Measurements from ENCODE around the gene DNAJC5G.
A peak's percentile ranks its signal among the peaks of the same experiment; 100 is the strongest.

The DNAJC5G gene

GRCh38 chr2:27275211-27276150, at the start of gene DNAJC5G:
Gene DNAJC5G (plus strand): TSS chr2:27275433. CDS start chr2:27276729, 1,296 bp downstream.
- H3K4me1 Mint-ChIP-seq: peaks cover 5% of the 10 kb centered on the region in 2 donors
- no peaks in the 10 kb centered on the region for H3K36me3 Mint-ChIP-seq
- H3K27ac Mint-ChIP-seq: no peak within 1 kb of the TSS
- H3K4me3 Mint-ChIP-seq: no peak within 1 kb of the TSS
- H3K27me3 Mint-ChIP-seq: peaks cover 14 to 30% of the 10 kb centered on the region in 2 donors
- DNase-seq: no peak
- no peaks in the 10 kb centered on the region for H3K9me3 Mint-ChIP-seq
- no peak for ATAC-seq (replicated peaks)

- Mint-ChIP-seq H3K9me3 (no peaks in the 10 kb centered on the region), H3K27me3 (no peaks in the 10 kb centered on the region), H3K27ac (no peak overlapping the region), H3K4me3 (no peak overlapping the region), H3K36me3 (peaks cover 47 to 72% of the 10 kb centered on the region in 2 donors), H3K4me1 (no peaks in the 10 kb centered on the region)
- DNase-seq: no peak
- ATAC-seq (replicated peaks): no peak
Observed at GRCh38 chr2:27225526-27225925, 49.7 kb upstream of the DNAJC5G start.

GRCh38 chr2:27227501-27227900, 47.7 kb upstream of the DNAJC5G start:
- ATAC-seq (replicated peaks) (no peak), DNase-seq (no peak)
- no peak overlapping the region for H3K27ac Mint-ChIP-seq
- peaks cover 45 to 68% of the 10 kb centered on the region in 2 donors for H3K36me3 Mint-ChIP-seq
- H3K4me3 Mint-ChIP-seq: no peak overlapping the region
- no peaks in the 10 kb centered on the region for H3K27me3 Mint-ChIP-seq
- no peaks in the 10 kb centered on the region for H3K4me1 Mint-ChIP-seq
- H3K9me3 Mint-ChIP-seq: no peaks in the 10 kb centered on the region

GRCh38 chr2:27231921-27232320, 43.3 kb upstream of the DNAJC5G start:
- Mint-ChIP-seq H3K9me3 (no peaks in the 10 kb centered on the region), H3K4me1 (no peaks in the 10 kb centered on the region), H3K4me3 (no peak overlapping the region), H3K36me3 (peaks cover 44 to 62% of the 10 kb centered on the region in 2 donors), H3K27me3 (no peaks in the 10 kb centered on the region), H3K27ac (no peak overlapping the region)
- ATAC-seq (replicated peaks): no peak
- DNase-seq: no peak

GRCh38 chr2:27233341-27233740, 41.9 kb upstream of the DNAJC5G start:
- no peak overlapping the region for H3K27ac Mint-ChIP-seq
- H3K36me3 Mint-ChIP-seq: peaks cover 51 to 67% of the 10 kb centered on the region in 2 donors
- H3K9me3 Mint-ChIP-seq: no peaks in the 10 kb centered on the region
- DNase-seq (no peak), ATAC-seq (replicated peaks) (no peak)
- no peaks in the 10 kb centered on the region for H3K4me1 Mint-ChIP-seq
- no peaks in the 10 kb centered on the region for H3K27me3 Mint-ChIP-seq
- H3K4me3 Mint-ChIP-seq: no peak overlapping the region

- Mint-ChIP-seq H3K27me3 (no peaks in the 10 kb centered on the region), H3K36me3 (peaks cover 59 to 79% of the 10 kb centered on the region in 2 donors), H3K4me3 (peak overlapping the region in 1 of 2 donors; percentile 7), H3K4me1 (no peaks in the 10 kb centered on the region), H3K27ac (no peak overlapping the region), H3K9me3 (no peaks in the 10 kb centered on the region)
- no peak for ATAC-seq (replicated peaks)
- no peak for DNase-seq
Observed at GRCh38 chr2:27236136-27236535, 39.1 kb upstream of the DNAJC5G start.

- peaks cover 60 to 78% of the 10 kb centered on the region in 2 donors for H3K36me3 Mint-ChIP-seq
- no peaks in the 10 kb centered on the region for H3K9me3 Mint-ChIP-seq
- H3K4me3 Mint-ChIP-seq: no peak overlapping the region
- DNase-seq: no peak
- H3K27me3 Mint-ChIP-seq: no peaks in the 10 kb centered on the region
- H3K4me1 Mint-ChIP-seq: no peaks in the 10 kb centered on the region
- no peak for ATAC-seq (replicated peaks)
- no peak overlapping the region for H3K27ac Mint-ChIP-seq
Observed at GRCh38 chr2:27236626-27237025, 38.6 kb upstream of the DNAJC5G start.

GRCh38 chr2:27237341-27237945, 37.8 kb upstream of the DNAJC5G start:
- Mint-ChIP-seq H3K27me3 (no peaks in the 10 kb centered on the region), H3K36me3 (peaks cover 62 to 76% of the 10 kb centered on the region in 2 donors), H3K9me3 (no peaks in the 10 kb centered on the region), H3K27ac (no peak overlapping the region), H3K4me3 (no peak overlapping the region), H3K4me1 (no peaks in the 10 kb centered on the region)
- no peak for DNase-seq
- ATAC-seq (replicated peaks): no peak

- H3K36me3 Mint-ChIP-seq: peaks cover 66 to 75% of the 10 kb centered on the region in 2 donors
- no peak overlapping the region for H3K27ac Mint-ChIP-seq
- no peaks in the 10 kb centered on the region for H3K9me3 Mint-ChIP-seq
Observed at GRCh38 chr2:27238976-27239375, 36.3 kb upstream of the DNAJC5G start.

GRCh38 chr2:27240406-27240805, 34.8 kb upstream of the DNAJC5G start:
- no peak overlapping the region for H3K4me3 Mint-ChIP-seq
- DNase-seq (no peak), ATAC-seq (replicated peaks) (no peak)
- H3K27me3 Mint-ChIP-seq: no peaks in the 10 kb centered on the region
- peaks cover 66 to 77% of the 10 kb centered on the region in 2 donors for H3K36me3 Mint-ChIP-seq
- no peaks in the 10 kb centered on the region for H3K4me1 Mint-ChIP-seq
- no peak overlapping the region for H3K27ac Mint-ChIP-seq
- no peaks in the 10 kb centered on the region for H3K9me3 Mint-ChIP-seq

More at GRCh38 chr2:27238976-27239375, 36.3 kb upstream of the DNAJC5G start:
- no peak for DNase-seq
- H3K4me3 Mint-ChIP-seq: no peak overlapping the region
- H3K4me1 Mint-ChIP-seq: no peaks in the 10 kb centered on the region
- ATAC-seq (replicated peaks): no peak
- no peaks in the 10 kb centered on the region for H3K27me3 Mint-ChIP-seq

GRCh38 chr2:27241761-27242613, 33.2 kb upstream of the DNAJC5G start:
- no peak overlapping the region for H3K4me3 Mint-ChIP-seq

GRCh38 chr2:27242614-27242951, 32.6 kb upstream of the DNAJC5G start:
- ATAC-seq (replicated peaks) (no peak), DNase-seq (no peak)
- no peak overlapping the region for H3K27ac Mint-ChIP-seq
- H3K4me1 Mint-ChIP-seq: no peaks in the 10 kb centered on the region
- H3K36me3 Mint-ChIP-seq: peaks cover 54 to 62% of the 10 kb centered on the region in 2 donors
- H3K27me3 Mint-ChIP-seq: no peaks in the 10 kb centered on the region
- H3K9me3 Mint-ChIP-seq: no peaks in the 10 kb centered on the region
- no peak overlapping the region for H3K4me3 Mint-ChIP-seq

More at GRCh38 chr2:27241761-27242613, 33.2 kb upstream of the DNAJC5G start:
- Mint-ChIP-seq H3K36me3 (peaks cover 59 to 68% of the 10 kb centered on the region in 2 donors), H3K4me1 (no peaks in the 10 kb centered on the region), H3K27me3 (no peaks in the 10 kb centered on the region), H3K27ac (no peak overlapping the region), H3K9me3 (no peaks in the 10 kb centered on the region)
- ATAC-seq (replicated peaks) (no peak), DNase-seq (no peak)

- no peak for ATAC-seq (replicated peaks)
- peaks cover 48 to 52% of the 10 kb centered on the region in 2 donors for H3K36me3 Mint-ChIP-seq
- H3K9me3 Mint-ChIP-seq: no peaks in the 10 kb centered on the region
- H3K27me3 Mint-ChIP-seq: no peaks in the 10 kb centered on the region
- H3K27ac Mint-ChIP-seq: no peak overlapping the region
- H3K4me3 Mint-ChIP-seq: no peak overlapping the region
- no peaks in the 10 kb centered on the region for H3K4me1 Mint-ChIP-seq
- DNase-seq: no peak
Observed at GRCh38 chr2:27243391-27244130, 31.7 kb upstream of the DNAJC5G start.

- H3K4me3 Mint-ChIP-seq: no peak overlapping the region
Observed at GRCh38 chr2:27245116-27245515, 30.1 kb upstream of the DNAJC5G start.

More at GRCh38 chr2:27245116-27245515, 30.1 kb upstream of the DNAJC5G start:
- no peaks in the 10 kb centered on the region for H3K9me3 Mint-ChIP-seq
- H3K4me1 Mint-ChIP-seq: no peaks in the 10 kb centered on the region
- no peak for DNase-seq
- peaks cover 7 to 9% of the 10 kb centered on the region in 2 donors for H3K27me3 Mint-ChIP-seq
- no peak overlapping the region for H3K27ac Mint-ChIP-seq
- ATAC-seq (replicated peaks): no peak
- peaks cover 44% of the 10 kb centered on the region in 2 donors for H3K36me3 Mint-ChIP-seq

All from stimulated activated naive B cell treated with anti-CD40 and anti-IgM and Interleukin-4, amounts not matched to agents 10 μg/mL and 1 μg/mL and 100 μg/mL, for 72 hours (primary cell).